H1 (cell line): ENCODE data around the gene GRK6. TPM values are rescaled to one million over a fixed set of nuclear protein-coding genes. Genes with fewer than 3 reads are reported as not detected.

Experiments
- CTCF ChIA-PET: fragments of 300-600 bp; sonication (Branson Sonifier 250); formaldehyde crosslinking; loops from one replicate; lab custom pipeline; 2021; ENCODE audit not compliant: partially characterized antibody; lab: Charles Lee
- POLR2A ChIA-PET: fragments of 300-600 bp; sonication (Branson Sonifier 250); formaldehyde crosslinking; loops from one replicate; lab custom pipeline; 2021; ENCODE audit warnings: inconsistent platforms; ENCODE audit not compliant: partially characterized antibody; lab: Charles Lee
- DNase-seq, 2 experiments: peaks; one replicate each; pipeline versions ENCODE4 v3.0.0 to v3.0.0-alpha.2; 2010 to 2022; ENCODE audit warnings: low spot score in 2 of 2, low read depth in 1 of 2, mixed read lengths in 1 of 2
- FAIRE-seq: peaks from 2 replicates; lab custom pipeline; 2011; peaks lifted over from hg19 to GRCh38; lab: Jason Lieb, UNC
- H2AFZ ChIP-seq: 2 replicates; pipeline ENCODE4 v1.8.1; 2012; ENCODE audit warnings: low read length, inconsistent platforms
- H2AK5ac ChIP-seq: 2 replicates; pipeline ENCODE4 v1.6.1; 2013; ENCODE audit warnings: low read depth, low read length
- H2BK120ac ChIP-seq: replicated peaks from 2 replicates; pipeline ENCODE3; 2013; ENCODE audit warnings: low read depth, low read length, inconsistent platforms
- H2BK12ac ChIP-seq: 2 replicates; pipeline ENCODE4 v1.6.1; 2013; ENCODE audit warnings: low read depth, low read length
- H2BK15ac ChIP-seq: 2 replicates; pipeline ENCODE4 v1.6.1; 2013; ENCODE audit warnings: low read length
- H2BK20ac ChIP-seq: 2 replicates; pipeline ENCODE4 v1.6.1; 2013; ENCODE audit warnings: low read length
- H2BK5ac ChIP-seq: 2 replicates; pipeline ENCODE4 v1.6.1; 2013; ENCODE audit warnings: low read depth, low read length
- H3K14ac ChIP-seq: 2 replicates; pipeline ENCODE4 v1.6.1; 2013; ENCODE audit warnings: inconsistent platforms; ENCODE audit not compliant: insufficient read length
- H3K18ac ChIP-seq: 2 replicates; pipeline ENCODE4 v1.6.1; 2013; ENCODE audit warnings: low read length; ENCODE audit errors: extremely low read depth
- H3K23ac ChIP-seq: 2 replicates; pipeline ENCODE4 v1.6.1; 2013; ENCODE audit warnings: inconsistent platforms; ENCODE audit not compliant: insufficient read length
- H3K23me2 ChIP-seq: 2 replicates; pipeline ENCODE4 v1.6.1; 2013; ENCODE audit warnings: low read depth, low read length
- H3K27ac ChIP-seq: 2 replicates; pipeline ENCODE4 v1.6.1; 2011; ENCODE audit warnings: low read depth, low read length, inconsistent platforms
- H3K27me3 ChIP-seq, 4 experiments: replicated peaks in 1 of 4; 1 replicate in 1 of 4; 2 replicates in 3 of 4; pipeline versions ENCODE4 v1.6.1 to v1.8.1; 2011 to 2013; ENCODE audit warnings: low read length in 3 of 4, mild to moderate bottlenecking in 3 of 4, inconsistent platforms in 2 of 4, mixed read lengths in 2 of 4, moderate library complexity in 1 of 4; ENCODE audit not compliant: control insufficient read depth in 3 of 4, insufficient read depth in 3 of 4; ENCODE audit errors: extremely low read depth in 1 of 4
- H3K36me3 ChIP-seq, 4 experiments: 2 replicates each; pipeline versions ENCODE4 v1.6.1 to v1.8.1; 2011 to 2013; ENCODE audit warnings: mild to moderate bottlenecking in 4 of 4, low read length in 3 of 4, moderate library complexity in 2 of 4, control low read depth in 1 of 4, inconsistent platforms in 1 of 4; ENCODE audit not compliant: insufficient read depth in 4 of 4, control insufficient read depth in 2 of 4
- H3K4ac ChIP-seq: replicated peaks from 2 replicates; pipeline ENCODE3; 2013; ENCODE audit warnings: low read length, low read depth, mixed read lengths, inconsistent platforms; ENCODE audit not compliant: insufficient read length
- H3K4me1 ChIP-seq, 4 experiments: replicated peaks in 1 of 4; 1 replicate in 1 of 4; 2 replicates in 3 of 4; pipeline versions ENCODE4 v1.6.1 to v1.8.1; 2011 to 2013; ENCODE audit warnings: low read length in 3 of 4, inconsistent platforms in 2 of 4, mixed read lengths in 1 of 4; ENCODE audit not compliant: insufficient read depth in 4 of 4, control insufficient read depth in 3 of 4
- H3K4me2 ChIP-seq, 2 experiments: 2 replicates each; pipeline versions ENCODE4 v1.6.1 to v1.8.1; 2011 to 2013; ENCODE audit warnings: low read depth in 2 of 2, low read length in 2 of 2, control low read depth in 1 of 2, inconsistent platforms in 1 of 2, mild to moderate bottlenecking in 1 of 2; ENCODE audit not compliant: insufficient read depth in 1 of 2
- H3K4me3 ChIP-seq, 4 experiments: fragments of 200-600, 300-600 bp in 1 of 4; sonication (generic), shearing (Covaris generic), sonication (Bioruptor Twin) in 1 of 4; 2 replicates each; pipeline versions ENCODE4 v1.5.1 to v1.8.1; 2011 to 2016; ENCODE audit warnings: low read length in 4 of 4, low read depth in 3 of 4, control low read depth in 2 of 4, inconsistent platforms in 2 of 4, mild to moderate bottlenecking in 2 of 4, mixed read lengths in 1 of 4, moderate library complexity in 1 of 4; ENCODE audit not compliant: insufficient read depth in 2 of 4; ENCODE audit errors: extremely low read depth in 1 of 4
- H3K56ac ChIP-seq: replicated peaks from 2 replicates; pipeline ENCODE3; 2013; ENCODE audit warnings: low read depth, mild to moderate bottlenecking, mixed read lengths, low read length, inconsistent platforms; ENCODE audit not compliant: insufficient read length
- H3K79me1 ChIP-seq: 2 replicates; pipeline ENCODE4 v1.6.1; 2013; ENCODE audit warnings: low read depth, low read length, control low read depth
- H3K79me2 ChIP-seq, 2 experiments: 2 replicates each; pipeline versions ENCODE4 v1.6.1 to v1.8.1; 2012 to 2013; ENCODE audit warnings: low read length in 2 of 2, mild to moderate bottlenecking in 2 of 2, inconsistent platforms in 1 of 2; ENCODE audit not compliant: insufficient read depth in 2 of 2, control insufficient read depth in 1 of 2
- H3K9ac ChIP-seq, 4 experiments: replicated peaks in 1 of 4; 1 replicate in 1 of 4; 2 replicates in 3 of 4; pipeline versions ENCODE4 v1.6.1 to v1.8.1; 2011 to 2013; ENCODE audit warnings: low read depth in 3 of 4, low read length in 3 of 4, control low read depth in 2 of 4, mild to moderate bottlenecking in 2 of 4, moderate library complexity in 2 of 4, inconsistent platforms in 1 of 4; ENCODE audit errors: extremely low read depth in 1 of 4
- H3K9me3 ChIP-seq, 2 experiments: 2 replicates each; pipeline versions ENCODE4 v1.6.1 to v1.8.1; 2012 to 2013; ENCODE audit warnings: mild to moderate bottlenecking in 2 of 2, moderate library complexity in 2 of 2, control low read depth in 1 of 2, inconsistent platforms in 1 of 2, low read depth in 1 of 2, low read length in 1 of 2, mixed read lengths in 1 of 2; ENCODE audit not compliant: insufficient read depth in 2 of 2
- H4K20me1 ChIP-seq, 2 experiments: replicated peaks in 1 of 2; 2 replicates each; pipeline versions ENCODE3 to v1.8.1; 2011 to 2013; ENCODE audit warnings: inconsistent platforms in 2 of 2, low read length in 2 of 2, mild to moderate bottlenecking in 1 of 2; ENCODE audit not compliant: insufficient read depth in 2 of 2, control insufficient read depth in 1 of 2
- H4K5ac ChIP-seq: 2 replicates; pipeline ENCODE4 v1.6.1; 2013; ENCODE audit warnings: low read length, low read depth, mixed read lengths, inconsistent platforms; ENCODE audit not compliant: insufficient read length
- H4K8ac ChIP-seq: 2 replicates; pipeline ENCODE4 v1.8.0; 2013; ENCODE audit warnings: mild to moderate bottlenecking, moderate library complexity, low read length, inconsistent platforms; ENCODE audit not compliant: insufficient read depth; ENCODE audit errors: extremely low read depth
- H4K91ac ChIP-seq: replicated peaks from 2 replicates; pipeline ENCODE3; 2013; ENCODE audit warnings: low read length, mixed read lengths, inconsistent platforms; ENCODE audit not compliant: insufficient read length
- HDAC6 ChIP-seq: IDR thresholded peaks from one replicate; pipeline ENCODE4 v1.7.1; 2012; ENCODE audit warnings: low read depth, mild to moderate bottlenecking, inconsistent platforms, low read length, moderate library complexity
- RAD21 ChIP-seq, 2 experiments: IDR thresholded peaks in 1 of 2; conservative IDR thresholded peaks in 1 of 2; 2 replicates each; pipeline ENCODE4 v1.6.1; 2011; ENCODE audit warnings: low read depth in 2 of 2, low read length in 2 of 2, improper control_type of control experiment in 1 of 2, inconsistent platforms in 1 of 2, mild to moderate bottlenecking in 1 of 2, moderate library complexity in 1 of 2
- RNF2 ChIP-seq: fragments of 200-900, 300-1000 bp; sonication (generic); IDR thresholded peaks from 2 replicates; pipeline ENCODE4 v1.7.1; 2016; ENCODE audit warnings: borderline replicate concordance, low read depth, mild to moderate bottlenecking, antibody characterized with exemption, low read length; ENCODE audit not compliant: poor library complexity, severe bottlenecking; ENCODE audit errors: missing control alignments
- WGBS, 2 experiments: shearing (Covaris generic) in 1 of 2; methylation state at CpG; one replicate each; pipeline versions ENCODE4 v1.1.6 to v1.1.7; 2013 to 2015; ENCODE audit warnings: low lambda C conversion rate in 2 of 2, mixed read lengths in 2 of 2, inconsistent platforms in 1 of 2, low coverage in 1 of 2, missing lambda C conversion rate in 1 of 2; ENCODE audit not compliant: insufficient replicate concordance in 2 of 2, insufficient coverage in 1 of 2, insufficient read length in 1 of 2; ENCODE audit errors: extremely low coverage in 1 of 2, missing lambda C conversion rate in 1 of 2; 5-methylcytosine and 5-hydroxymethylcytosine counted together
- polyA plus RNA-seq, 7 experiments: library from polyadenylated mRNA; depleted of rRNA in 3 of 7; stranded (reverse) in 5 of 7; unstranded in 2 of 7; fragments of >200 nt in 5 of 7; fragments of 200-250 nt in 2 of 7; gene quantifications; 1 replicate in 5 of 7; 2 replicates in 1 of 7; 4 replicates in 1 of 7; pipeline versions ENCODE4 v1.2.1 to v1.2.3, GENCODE V29; 2011 to 2013; ENCODE audit warnings: missing spikeins in 2 of 7, mixed read lengths in 2 of 7
- total RNA-seq: library from RNA; stranded (reverse); fragmentation: NEBNext Ultra II Directional; extraction: Animal tissue kit (Norgen Biotek cat#: 25700); gene quantifications from 2 replicates; pipeline ENCODE4 v1.2.1, GENCODE V29; 2021

Gene GRK6
- total and polyA plus RNA-seq, 2 of the 8 experiments (the other 6 are each of a cell fraction or from before 2014, with no cell fraction given), result 31.8 to 57.8 TPM

- no peak overlapping the region for H4K8ac ChIP-seq
- no peaks in the 10 kb centered on the region for H3K23me2 ChIP-seq
- H3K27me3 ChIP-seq, result peaks cover 0 to 17% (median 10%) of the 10 kb centered on the region in 4 experiments; a peak in 6 of 7 replicates
- H3K18ac ChIP-seq, result no peak overlapping the region
- no peak for FAIRE-seq
- no peak overlapping the region for H3K4me2 ChIP-seq
- H3K56ac ChIP-seq, result no peak overlapping the region
- no peaks in the 10 kb centered on the region for H3K9me3 ChIP-seq
- ChIA-PET CTCF (interaction anchor here (0.8 to 18.7 kb wide), 8 partner anchors 10 to 54 kb away, joined by 3 to 430 read pairs (median 22); partner anchors contain the start of genes PFN3, PRR7 and SLC34A1), POLR2A (interaction anchor here (1.0 to 4.2 kb wide), 6 partner anchors 10 to 105 kb away, joined by 4 to 16 read pairs (median 4); partner anchors contain the start of genes PDLIM7 and PRR7)
- H3K36me3 ChIP-seq, result no peaks in the 10 kb centered on the region
- H2AK5ac ChIP-seq, result no peak overlapping the region
- H3K4me1 ChIP-seq, result peaks cover 0 to 3% (median 0%) of the 10 kb centered on the region in 4 experiments; a peak in 4 of 7 replicates
- WGBS, 2 experiments, result 85% methylated on average over 5 of the region's 5 CpGs; no CpG with 5 or more reads in 1 of the 2 experiments
- no peaks in the 10 kb centered on the region for H4K20me1 ChIP-seq
- no peak overlapping the region for H2AFZ ChIP-seq
- no peak overlapping the region for H4K91ac ChIP-seq
- no peak overlapping the region for H3K27ac ChIP-seq
- no peak overlapping the region for H3K14ac ChIP-seq
- H2BK15ac ChIP-seq, result no peak overlapping the region
- H3K9ac ChIP-seq, result no peak overlapping the region
- 0 out of 2 replicates have a peak overlapping the region, but pooled peaks have one; percentile 31 for H2BK12ac ChIP-seq
- TF ChIP-seq RNF2 (no peak), RAD21 (IDR thresholded peaks at IDR 0.05 in 1 of 2, conservative IDR thresholded peaks at IDR 0.05 in 1 of 2; ENCODE audit: low read depth in 2 of 2, low read length in 2 of 2) (no peak), HDAC6 (no peak)
- DNase-seq, result no peak
- no peak overlapping the region for H2BK120ac ChIP-seq
- no peak overlapping the region for H3K4ac ChIP-seq
- no peak overlapping the region for H2BK20ac ChIP-seq
- no peak overlapping the region for H3K4me3 ChIP-seq
- no peak overlapping the region for H4K5ac ChIP-seq
- no peak overlapping the region for H3K23ac ChIP-seq
- no peaks in the 10 kb centered on the region for H3K79me1 ChIP-seq
- no peaks in the 10 kb centered on the region for H3K79me2 ChIP-seq
- no peak overlapping the region for H2BK5ac ChIP-seq
These were observed 33.7 kb upstream of the GRK6 start for GRCh38 chr5:177392765-177393164.
